K562 (cell line): Measurements from ENCODE around the gene SUPT20H. TPM values are rescaled to one million over a fixed set of nuclear protein-coding genes. Genes with fewer than 3 reads are reported as not detected.

ENCODE experiments used
- ATAC-seq: fragments of 200-7000 bp; cut with Tn5 transposase; 3 replicates; pipeline ENCODE4 v1.9.1; 2020; ENCODE audit warnings: moderate library complexity
- BruUV-seq: library from RNA; stranded (reverse); fragments of 400-500 nt; replicated peaks from 2 replicates; lab custom pipeline; 2021; lab: Mats Ljungman, UMichigan
- CTCF ChIA-PET: fragments of 300-600 bp; formaldehyde crosslinking; extraction: SDS; loops from one replicate; lab custom pipeline; 2021; ENCODE audit warnings: low intra/inter-chr PET ratio; lab: Yijun Ruan, JAX
- POLR2A ChIA-PET: fragments of 300-600, 350-650 bp; sonication (Branson Sonifier 250); formaldehyde crosslinking; extraction: SDS; loops from one replicate; lab custom pipeline; 2021; ENCODE audit warnings: antibody characterized with exemption, inconsistent platforms; lab: Yijun Ruan, JAX
- DNase-seq, 4 experiments: peaks; one replicate each; pipeline versions ENCODE4 v3.0.0 to v3.0.0-alpha.2; 2011 to 2018; ENCODE audit warnings: low spot score in 3 of 4, mixed read lengths in 3 of 4; ENCODE audit errors: extremely low read depth in 1 of 4
- FAIRE-seq: peaks from 2 replicates; lab custom pipeline; 2011; peaks lifted over from hg19 to GRCh38; lab: Jason Lieb, UNC
- H2AFZ ChIP-seq: 2 replicates; pipeline ENCODE4 v1.6.0; 2011; ENCODE audit warnings: low read depth, low read length, control low read depth, inconsistent platforms
- H3K27ac ChIP-seq: fragments of 200-600 bp; 3 replicates; pipeline ENCODE4 v1.8.0; 2011; ENCODE audit warnings: low read depth, mild to moderate bottlenecking, control low read depth, inconsistent platforms, low read length, moderate library complexity, mixed read lengths; ENCODE audit errors: extremely low read depth
- H3K27me3 ChIP-seq, 2 experiments: fragments of 300-600 bp in 1 of 2; 2 replicates in 1 of 2; 3 replicates in 1 of 2; pipeline versions ENCODE4 v1.6.0 to v1.8.0; 2011; ENCODE audit warnings: inconsistent platforms in 2 of 2, low read length in 2 of 2, mild to moderate bottlenecking in 1 of 2, mixed read lengths in 1 of 2, moderate library complexity in 1 of 2; ENCODE audit not compliant: control insufficient read depth in 2 of 2, insufficient read depth in 2 of 2
- H3K36me3 ChIP-seq: fragments of 300-600 bp; 3 replicates; pipeline ENCODE4 v1.8.0; 2011; ENCODE audit warnings: mild to moderate bottlenecking, low read length, inconsistent platforms; ENCODE audit not compliant: control insufficient read depth, insufficient read depth
- H3K4me1 ChIP-seq, 2 experiments: fragments of 200-600 bp in 1 of 2; replicated peaks in 1 of 2; 2 replicates in 1 of 2; 3 replicates in 1 of 2; pipeline versions ENCODE4 v1.5.1 to v1.8.0; 2011; ENCODE audit warnings: inconsistent platforms in 2 of 2, low read length in 2 of 2, mild to moderate bottlenecking in 1 of 2, mixed read lengths in 1 of 2, moderate library complexity in 1 of 2; ENCODE audit not compliant: control insufficient read depth in 2 of 2, insufficient read depth in 2 of 2
- H3K4me2 ChIP-seq: 2 replicates; pipeline ENCODE4 v1.6.1; 2011; ENCODE audit warnings: low read length, control low read depth, inconsistent platforms, mixed read lengths; ENCODE audit not compliant: insufficient read depth
- H3K4me3 ChIP-seq: fragments of 200-600 bp; sonication (generic), shearing (Covaris generic); 2 replicates; pipeline ENCODE4 v1.5.1; 2016; ENCODE audit warnings: control low read depth, inconsistent platforms
- H3K79me2 ChIP-seq: fragments of 200-600 bp; 3 replicates; pipeline ENCODE4 v1.8.0; 2011; ENCODE audit warnings: low read length, inconsistent platforms; ENCODE audit not compliant: control insufficient read depth, insufficient read depth
- H3K9ac ChIP-seq, 2 experiments: 2 replicates each; pipeline versions ENCODE4 v1.6.0 to v1.6.1; 2011; ENCODE audit warnings: low read depth in 2 of 2, low read length in 2 of 2, control low read depth in 1 of 2, inconsistent platforms in 1 of 2, mild to moderate bottlenecking in 1 of 2, mixed read lengths in 1 of 2; ENCODE audit not compliant: insufficient read depth in 1 of 2
- H3K9me1 ChIP-seq: one replicate; pipeline ENCODE4 v1.6.0; 2011; ENCODE audit warnings: inconsistent platforms, mild to moderate bottlenecking, low read length, moderate library complexity; ENCODE audit not compliant: control insufficient read depth, insufficient read depth
- H3K9me3 ChIP-seq: replicated peaks from 2 replicates; pipeline ENCODE4 v1.5.1; 2011; ENCODE audit warnings: low read depth, low read length, inconsistent platforms; ENCODE audit not compliant: control insufficient read depth, insufficient read depth
- H4K20me1 ChIP-seq: replicated peaks from 2 replicates; pipeline ENCODE4 v1.6.1; 2011; ENCODE audit warnings: low read length, inconsistent platforms, mixed read lengths; ENCODE audit not compliant: control insufficient read depth, insufficient read depth
- BCOR ChIP-seq: fragments of 450-650 bp; IDR thresholded peaks from 2 replicates; pipeline ENCODE4 v1.6.1; 2016
- CAMTA2 ChIP-seq: fragments of 250-450 bp; sonication (Bioruptor Pico); conservative IDR thresholded peaks from 2 replicates; pipeline ENCODE4 v1.5.1; 2022
- GABPA ChIP-seq: fragments of 200-800 bp; sonication (Bioruptor generic); conservative IDR thresholded peaks from 2 replicates; pipeline ENCODE4 v1.6.1; 2016; ENCODE audit warnings: low read depth, missing genetic modification characterization, missing compliant biosample characterization
- MCM7 ChIP-seq, 2 experiments: fragments of 450-650 bp; IDR thresholded peaks; 2 replicates each; pipeline ENCODE4 v1.6.1; 2016 to 2018
- SAFB ChIP-seq: fragments of 200-400 bp; formaldehyde crosslinking; IDR thresholded peaks from 2 replicates; pipeline ENCODE4 v1.6.1; 2017; ENCODE audit warnings: low read depth, low read length, borderline replicate concordance
- SRSF7 ChIP-seq: fragments of 200-400 bp; formaldehyde crosslinking; optimal IDR thresholded peaks from 2 replicates; pipeline ENCODE3; 2017; ENCODE audit warnings: mild to moderate bottlenecking, low read depth, low read length
- STAG1 ChIP-seq: sonication (generic); formaldehyde crosslinking; IDR thresholded peaks from 2 replicates; pipeline ENCODE4 v1.5.0; 2020; ENCODE audit warnings: missing genetic modification reagents, borderline replicate concordance
- ZBTB7A ChIP-seq: IDR thresholded peaks from 2 replicates; pipeline ENCODE4 v1.6.1; 2011; ENCODE audit warnings: low read depth, mild to moderate bottlenecking, low read length, moderate library complexity, borderline replicate concordance; ENCODE audit not compliant: control insufficient read depth
- WGBS: fragments of 100-300 bp; shearing (Covaris generic); methylation state at CpG from one replicate; pipeline ENCODE4 v1.1.6; 2016; ENCODE audit warnings: low coverage, mixed read lengths; ENCODE audit not compliant: insufficient coverage; ENCODE audit errors: missing lambda C conversion rate; 5-methylcytosine and 5-hydroxymethylcytosine counted together
- in situ Hi-C: fragments of 300-500 bp; cut with MboI; formaldehyde crosslinking; loops from 4 replicates; pipeline ENCODE4 v1.15.0; 2018; ENCODE audit warnings: inconsistent platforms, mixed read lengths
- intact Hi-C: fragments of 100-400 bp; cut with micrococcal nuclease; formaldehyde crosslinking; loops from 2 replicates; pipeline ENCODE4 v1.14.2; 2022
- polyA plus RNA-seq, 8 experiments: library from polyadenylated mRNA; depleted of rRNA in 4 of 8; stranded (reverse) in 5 of 8; unstranded in 3 of 8; fragments of >200 nt; fragmentation: Nextera tagmentation in 2 of 8; fragmentation: Illumina TruSeq in 1 of 8; extraction: Ambion mirVana in 2 of 8; extraction: Trizol in 1 of 8; gene quantifications; 2 replicates each; pipeline versions ENCODE4 v1.2.1 to v1.2.3, GENCODE V29; 2011 to 2014; ENCODE audit warnings: inconsistent platforms in 1 of 8, missing spikeins in 1 of 8
- total RNA-seq, 7 experiments: library from RNA; depleted of rRNA in 6 of 7; stranded (reverse); fragments of >200 nt in 6 of 7; fragmentation: Illumina TruSeq in 2 of 7; extraction: Trizol in 2 of 7; gene quantifications; 2 replicates each; pipeline versions ENCODE4 v1.2.1 to v1.2.3, GENCODE V29; 2011 to 2021; ENCODE audit warnings: low replicate concordance in 1 of 7
- TF ChIP-seq, protein P1 (sequence below): fragments of 250-450 bp; sonication (Bioruptor Pico); IDR thresholded peaks from 2 replicates; pipeline ENCODE4 v1.5.0; 2022; ENCODE audit warnings: mild to moderate bottlenecking
- TF ChIP-seq, protein P2 (sequence below): fragments of 250-450 bp; sonication (Bioruptor Pico); IDR thresholded peaks from 2 replicates; pipeline ENCODE4 v1.8.0; 2022; ENCODE audit warnings: moderate library complexity, mild to moderate bottlenecking, inconsistent platforms
- TF ChIP-seq, protein P3 (sequence below): fragments of 450-650 bp; IDR thresholded peaks from one replicate; pipeline ENCODE4 v1.6.1; 2018; ENCODE audit warnings: mild to moderate bottlenecking, moderate library complexity; ENCODE audit not compliant: partially characterized antibody

Gene SUPT20H
- total and polyA plus RNA-seq, 9 of the 15 experiments (the other 6 are each of a cell fraction or from before 2014, with no cell fraction given): 11.4 to 71.8 (median 31.7) TPM

DNA sequence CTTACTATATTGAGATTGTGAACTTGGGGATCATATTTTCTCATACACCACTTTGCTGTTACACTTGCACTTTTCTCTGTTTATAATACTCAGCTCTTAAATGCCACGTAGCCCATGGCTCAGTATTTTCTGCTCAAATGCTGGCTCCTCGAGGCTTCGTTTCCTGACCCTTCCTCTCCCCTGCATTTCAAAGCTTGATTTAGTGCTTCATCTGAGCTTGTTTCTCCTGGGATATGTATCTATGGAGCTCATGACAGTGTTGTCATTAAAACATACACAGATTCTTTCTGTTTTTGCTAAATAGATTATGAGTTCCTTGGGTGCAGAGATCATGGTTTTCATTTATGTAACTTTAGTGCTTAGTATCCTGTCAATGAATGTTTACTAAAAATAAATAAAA, 34.6 kb upstream of the SUPT20H start:
- CTCF ChIA-PET: no interaction called here
- intact Hi-C loops: no loop called here
- no peak overlapping the region for H3K9ac ChIP-seq
- H3K27me3 ChIP-seq: no peaks in the 10 kb centered on the region; a peak in 1 of 5 replicates
- BruUV-seq: no TSS peak
- no peaks in the 10 kb centered on the region for H3K9me3 ChIP-seq
- H3K27ac ChIP-seq: no peak overlapping the region
- H2AFZ ChIP-seq: no peak overlapping the region
- POLR2A ChIA-PET: no interaction called here
- TF ChIP-seq GABPA (tag): no peak
- no peak for TF ChIP-seq ZBTB7A
- TF ChIP-seq, protein P1, sequence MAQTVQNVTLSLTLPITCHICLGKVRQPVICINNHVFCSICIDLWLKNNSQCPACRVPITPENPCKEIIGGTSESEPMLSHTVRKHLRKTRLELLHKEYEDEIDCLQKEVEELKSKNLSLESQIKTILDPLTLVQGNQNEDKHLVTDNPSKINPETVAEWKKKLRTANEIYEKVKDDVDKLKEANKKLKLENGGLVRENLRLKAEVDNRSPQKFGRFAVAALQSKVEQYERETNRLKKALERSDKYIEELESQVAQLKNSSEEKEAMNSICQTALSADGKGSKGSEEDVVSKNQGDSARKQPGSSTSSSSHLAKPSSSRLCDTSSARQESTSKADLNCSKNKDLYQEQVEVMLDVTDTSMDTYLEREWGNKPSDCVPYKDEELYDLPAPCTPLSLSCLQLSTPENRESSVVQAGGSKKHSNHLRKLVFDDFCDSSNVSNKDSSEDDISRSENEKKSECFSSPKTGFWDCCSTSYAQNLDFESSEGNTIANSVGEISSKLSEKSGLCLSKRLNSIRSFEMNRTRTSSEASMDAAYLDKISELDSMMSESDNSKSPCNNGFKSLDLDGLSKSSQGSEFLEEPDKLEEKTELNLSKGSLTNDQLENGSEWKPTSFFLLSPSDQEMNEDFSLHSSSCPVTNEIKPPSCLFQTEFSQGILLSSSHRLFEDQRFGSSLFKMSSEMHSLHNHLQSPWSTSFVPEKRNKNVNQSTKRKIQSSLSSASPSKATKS: no peak
- TF ChIP-seq, protein P2, sequence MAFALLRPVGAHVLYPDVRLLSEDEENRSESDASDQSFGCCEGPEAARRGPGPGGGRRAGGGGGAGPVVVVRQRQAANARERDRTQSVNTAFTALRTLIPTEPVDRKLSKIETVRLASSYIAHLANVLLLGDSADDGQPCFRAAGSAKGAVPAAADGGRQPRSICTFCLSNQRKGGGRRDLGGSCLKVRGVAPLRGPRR (CRISPR knock-in tag): no peak
- TF ChIP-seq SAFB: no peak
- TF ChIP-seq CAMTA2: no peak
- TF ChIP-seq, protein P3, sequence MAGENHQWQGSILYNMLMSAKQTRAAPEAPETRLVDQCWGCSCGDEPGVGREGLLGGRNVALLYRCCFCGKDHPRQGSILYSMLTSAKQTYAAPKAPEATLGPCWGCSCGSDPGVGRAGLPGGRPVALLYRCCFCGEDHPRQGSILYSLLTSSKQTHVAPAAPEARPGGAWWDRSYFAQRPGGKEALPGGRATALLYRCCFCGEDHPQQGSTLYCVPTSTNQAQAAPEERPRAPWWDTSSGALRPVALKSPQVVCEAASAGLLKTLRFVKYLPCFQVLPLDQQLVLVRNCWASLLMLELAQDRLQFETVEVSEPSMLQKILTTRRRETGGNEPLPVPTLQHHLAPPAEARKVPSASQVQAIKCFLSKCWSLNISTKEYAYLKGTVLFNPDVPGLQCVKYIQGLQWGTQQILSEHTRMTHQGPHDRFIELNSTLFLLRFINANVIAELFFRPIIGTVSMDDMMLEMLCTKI: no peak
- TF ChIP-seq SRSF7: no peak
- no peak for TF ChIP-seq STAG1 (CRISPR knock-in tag)
- no peak for TF ChIP-seq MCM7 (IDR thresholded peaks at IDR 0.05)
- no peak for TF ChIP-seq BCOR
- no peaks in the 10 kb centered on the region for H3K9me1 ChIP-seq
- no peak for ATAC-seq
- no peak overlapping the region for H3K4me3 ChIP-seq
- H3K4me1 ChIP-seq: no peaks in the 10 kb centered on the region
- in situ Hi-C loops: loop anchor here (25.0 kb wide), 1 partner anchor 1793 kb away; no protein-coding TSS in a partner anchor
- no peaks in the 10 kb centered on the region for H3K79me2 ChIP-seq
- FAIRE-seq: no peak
- WGBS: 0% methylated on average over 3 of the region's 3 CpGs
- H3K36me3 ChIP-seq: no peaks in the 10 kb centered on the region
- no peaks in the 10 kb centered on the region for H4K20me1 ChIP-seq
- no peak for DNase-seq
- no peak overlapping the region for H3K4me2 ChIP-seq
